WTC11 (cell line): ENCODE data around the gene LRMDA. TPM values are rescaled to one million over a fixed set of nuclear protein-coding genes. Genes with fewer than 3 reads are reported as not detected.

ENCODE experiments used
- ATAC-seq: fragments of 200-7000 bp; cut with Tn5 transposase; 2 replicates; pipeline ENCODE4 v1.10.0; 2021; ENCODE audit warnings: mild to moderate bottlenecking, moderate library complexity
- CTCF ChIA-PET: fragments of 300-600 bp; sonication (Branson Sonifier 250); formaldehyde crosslinking; loops from one replicate; lab custom pipeline; 2021; ENCODE audit warnings: antibody characterized with exemption; lab: Charles Lee
- POLR2A ChIA-PET: fragments of 350-600 bp; sonication (Branson Sonifier 250); formaldehyde crosslinking; loops from one replicate; lab custom pipeline; 2021; ENCODE audit warnings: antibody characterized with exemption; lab: Charles Lee
- DNase-seq: peaks from one replicate; pipeline ENCODE4 v3.0.0; 2021; ENCODE audit warnings: low spot score
- H3K27ac Mint-ChIP-seq: 2 replicates; pipeline ENCODE4 v1.8.0; 2021; ENCODE audit warnings: mixed read lengths
- H3K27me3 Mint-ChIP-seq: 2 replicates; pipeline ENCODE4 v1.8.0; 2021; ENCODE audit warnings: low read depth, mild to moderate bottlenecking, moderate library complexity, mixed read lengths
- H3K36me3 Mint-ChIP-seq: 2 replicates; pipeline ENCODE4 v1.8.0; 2021; ENCODE audit warnings: mixed read lengths
- H3K4me1 Mint-ChIP-seq: 2 replicates; pipeline ENCODE4 v1.8.0; 2022; ENCODE audit warnings: mixed read lengths
- H3K4me3 Mint-ChIP-seq: 2 replicates; pipeline ENCODE4 v1.8.0; 2021; ENCODE audit warnings: mild to moderate bottlenecking, moderate library complexity, mixed read lengths
- H3K9me3 Mint-ChIP-seq: 2 replicates; pipeline ENCODE4 v1.8.0; 2021; ENCODE audit warnings: mixed read lengths
- AFF4 ChIP-seq: sonication (generic); formaldehyde crosslinking; IDR thresholded peaks from 2 replicates; pipeline ENCODE4 v1.8.1; 2023; ENCODE audit warnings: mild to moderate bottlenecking, missing genetic modification reagents, borderline replicate concordance
- AR ChIP-seq: fragments of 250-450 bp; sonication (Bioruptor Pico); IDR thresholded peaks from 2 replicates; pipeline ENCODE4 v1.9.0; 2021; ENCODE audit warnings: mild to moderate bottlenecking
- ARID4B ChIP-seq: sonication (generic); formaldehyde crosslinking; IDR thresholded peaks from 2 replicates; pipeline ENCODE4 v1.8.0; 2023; ENCODE audit warnings: missing genetic modification reagents, mild to moderate bottlenecking, borderline replicate concordance
- CTCF ChIP-seq: fragments of 200-600 bp; IDR thresholded peaks from 2 replicates; pipeline ENCODE4 v1.8.0; 2022; ENCODE audit warnings: antibody characterized with exemption
- E2F4 ChIP-seq: sonication (generic); formaldehyde crosslinking; IDR thresholded peaks from 2 replicates; pipeline ENCODE4 v1.8.1; 2022; ENCODE audit warnings: low read depth, mild to moderate bottlenecking, moderate library complexity, missing genetic modification reagents, borderline replicate concordance
- E2F5 ChIP-seq: sonication (generic); formaldehyde crosslinking; IDR thresholded peaks from 2 replicates; pipeline ENCODE4 v1.8.1; 2022; ENCODE audit warnings: mild to moderate bottlenecking, moderate library complexity, missing genetic modification reagents
- ELF4 ChIP-seq: sonication (generic); formaldehyde crosslinking; IDR thresholded peaks from 2 replicates; pipeline ENCODE4 v1.8.1; 2022; ENCODE audit warnings: low read depth, mild to moderate bottlenecking, moderate library complexity, missing genetic modification reagents
- ETV6 ChIP-seq: sonication (generic); formaldehyde crosslinking; IDR thresholded peaks from 2 replicates; pipeline ENCODE4 v1.8.1; 2022; ENCODE audit warnings: mild to moderate bottlenecking, missing genetic modification reagents
- GTF2I ChIP-seq: fragments of 250-450 bp; sonication (Bioruptor Pico); conservative IDR thresholded peaks from 2 replicates; pipeline ENCODE4 v1.4.0; 2021; ENCODE audit warnings: mild to moderate bottlenecking
- MLX ChIP-seq: sonication (generic); formaldehyde crosslinking; IDR thresholded peaks from 2 replicates; pipeline ENCODE4 v1.8.1; 2023; ENCODE audit warnings: mild to moderate bottlenecking, missing genetic modification reagents, moderate library complexity
- NR2C2 ChIP-seq: sonication (generic); formaldehyde crosslinking; IDR thresholded peaks from 2 replicates; pipeline ENCODE4 v1.8.0; 2022; ENCODE audit warnings: mild to moderate bottlenecking, missing genetic modification reagents
- NR3C1 ChIP-seq: sonication (generic); formaldehyde crosslinking; conservative IDR thresholded peaks from 2 replicates; pipeline ENCODE4 v1.8.1; 2023; ENCODE audit warnings: low read depth, mild to moderate bottlenecking, missing genetic modification reagents
- OVOL2 ChIP-seq: fragments of 250-450 bp; sonication (Bioruptor Pico); IDR thresholded peaks from 2 replicates; pipeline ENCODE4 v1.9.0; 2021; ENCODE audit warnings: mild to moderate bottlenecking, borderline replicate concordance
- RELA ChIP-seq: sonication (generic); formaldehyde crosslinking; IDR thresholded peaks from 2 replicates; pipeline ENCODE4 v1.8.1; 2022; ENCODE audit warnings: missing genetic modification reagents, mild to moderate bottlenecking, borderline replicate concordance
- STAT6 ChIP-seq: sonication (generic); formaldehyde crosslinking; conservative IDR thresholded peaks from 2 replicates; pipeline ENCODE4 v1.8.1; 2023; ENCODE audit warnings: mild to moderate bottlenecking, low read depth, missing genetic modification reagents, moderate library complexity
- TEAD4 ChIP-seq: sonication (generic); formaldehyde crosslinking; IDR thresholded peaks from 2 replicates; pipeline ENCODE4 v1.8.0; 2022; ENCODE audit warnings: mild to moderate bottlenecking, missing genetic modification reagents
- TP53 ChIP-seq: sonication (generic); formaldehyde crosslinking; IDR thresholded peaks from 2 replicates; pipeline ENCODE4 v1.8.1; 2023; ENCODE audit warnings: mild to moderate bottlenecking, missing genetic modification reagents
- total RNA-seq: library from RNA; stranded (reverse); gene quantifications from 3 replicates; pipeline ENCODE4 v1.2.3, GENCODE V29; 2021

LRMDA gene
- total RNA-seq, 1 experiment from 2014 or later = 0.92 TPM

GRCh38 chr10:75466886-75467285 is 35.5 kb downstream of the LRMDA start:
- TF ChIP-seq RELA (CRISPR knock-in tag) = no peak
- no peak for TF ChIP-seq CTCF
- no peak for TF ChIP-seq E2F4
- TF ChIP-seq ETV6 (CRISPR knock-in tag) = no peak
- no peak for TF ChIP-seq NR3C1
- no peak for TF ChIP-seq OVOL2 (CRISPR knock-in tag)
- no peak for TF ChIP-seq AFF4 (CRISPR knock-in tag)
- no peak for TF ChIP-seq MLX (CRISPR knock-in tag)
- no peak for TF ChIP-seq ARID4B (CRISPR knock-in tag)
- TF ChIP-seq NR2C2 (CRISPR knock-in tag) = no peak
- ATAC-seq = no peak
- Mint-ChIP-seq H3K4me1 (peaks cover 32% of the 10 kb centered on the region), H3K27me3 (peaks cover 53% of the 10 kb centered on the region), H3K27ac (no peak overlapping the region), H3K4me3 (no peak overlapping the region), H3K36me3 (no peaks in the 10 kb centered on the region), H3K9me3 (peaks cover 3% of the 10 kb centered on the region; the same call in 1 of the 2 replicates)
- DNase-seq = no peak
- ChIA-PET POLR2A (no interaction called here), CTCF (no interaction called here)

GRCh38 chr10:75468612-75469005 is 37.2 kb downstream of the LRMDA start:
- H3K27ac Mint-ChIP-seq = no peak overlapping the region
- peaks cover 23% of the 10 kb centered on the region for H3K4me1 Mint-ChIP-seq
- POLR2A ChIA-PET = no interaction called here
- H3K9me3 Mint-ChIP-seq = peaks cover 14% of the 10 kb centered on the region
- no peak for ATAC-seq
- H3K4me3 Mint-ChIP-seq = no peak overlapping the region
- no peaks in the 10 kb centered on the region for H3K36me3 Mint-ChIP-seq
- DNase-seq = no peak
- peaks cover 63% of the 10 kb centered on the region for H3K27me3 Mint-ChIP-seq
- CTCF ChIA-PET = no interaction called here
- no peak for TF ChIP-seq TEAD4 (CRISPR knock-in tag)
- TF ChIP-seq STAT6 (CRISPR knock-in tag) = no peak
- TF ChIP-seq AR (CRISPR knock-in tag) = no peak
- no peak for TF ChIP-seq E2F5 (CRISPR knock-in tag)
- no peak for TF ChIP-seq ELF4 (CRISPR knock-in tag)
- TF ChIP-seq TP53 (CRISPR knock-in tag) = no peak
- no peak for TF ChIP-seq GTF2I (CRISPR knock-in tag)
